GM21528 (cell line): ENCODE data around the gene TMEM131L.
"Not testable (repeated sequence)": the region's sequence is repeated elsewhere in the genome, so short reads cannot be mapped to it uniquely, and the experiment has no call there.

Experiments
- ATAC-seq: cut with Tn5 transposase; IDR thresholded peaks from one replicate; pipeline ENCODE4 v1.9.1; 2021; ENCODE audit warnings: mild to moderate bottlenecking, moderate library complexity; ENCODE audit not compliant: unreplicated experiment, low FRiP score

TMEM131L gene

DNA sequence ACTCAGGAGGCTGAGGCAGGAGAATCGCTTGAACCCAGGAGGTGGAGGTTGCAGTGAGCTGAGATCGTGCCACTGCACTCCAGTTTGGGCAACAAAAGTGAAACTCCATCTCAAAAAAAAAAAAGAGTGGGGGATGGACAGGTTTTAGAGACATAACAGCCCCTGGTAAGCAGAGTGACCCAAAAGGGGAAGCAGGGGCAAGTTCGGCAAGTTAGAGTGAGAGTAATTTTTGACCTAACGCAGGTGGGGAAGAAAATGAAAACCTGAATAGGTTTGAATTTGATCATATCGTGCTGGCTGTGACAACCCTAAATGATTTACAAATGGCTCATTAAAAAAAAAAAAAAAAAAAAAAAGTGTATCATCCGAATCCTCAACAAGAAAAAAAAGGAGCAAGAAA lies 25.7 kb upstream of the TMEM131L start:
- no peak for ATAC-seq

DNA sequence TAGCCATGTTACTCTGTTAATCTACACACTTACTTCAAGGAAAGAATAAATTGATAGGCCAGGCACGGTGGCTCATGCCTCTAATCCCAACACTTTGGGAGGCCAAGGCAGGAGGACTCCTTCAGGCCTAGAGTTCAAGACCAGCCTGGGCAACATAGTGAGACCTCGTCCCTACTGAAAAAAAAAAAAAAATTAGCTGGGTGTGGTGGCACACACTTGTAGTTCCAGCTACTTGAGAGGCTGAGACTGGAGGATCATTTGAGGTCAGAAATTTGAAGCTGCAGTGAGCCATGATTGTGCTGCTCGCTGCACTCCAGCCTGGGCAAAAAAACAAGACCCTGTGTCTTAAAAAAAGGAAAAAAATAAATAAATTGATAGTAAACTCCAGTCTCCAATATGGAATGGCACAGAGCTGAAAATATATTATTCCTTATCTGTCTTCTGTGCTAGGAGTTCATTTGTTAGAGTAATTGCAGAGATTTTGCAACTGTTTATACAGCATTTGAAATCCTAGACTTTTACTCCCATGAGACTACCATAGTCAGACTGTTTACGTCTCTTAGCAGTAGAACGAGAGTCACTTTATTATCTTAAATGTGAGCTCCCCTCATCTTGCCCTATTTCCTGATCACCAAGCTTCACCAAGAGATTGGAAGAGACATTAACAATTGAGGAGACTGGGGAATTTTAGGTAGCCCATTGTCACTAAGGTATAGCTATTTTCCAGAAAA lies 18.8 kb upstream of the TMEM131L start:
- ATAC-seq: no peak

DNA sequence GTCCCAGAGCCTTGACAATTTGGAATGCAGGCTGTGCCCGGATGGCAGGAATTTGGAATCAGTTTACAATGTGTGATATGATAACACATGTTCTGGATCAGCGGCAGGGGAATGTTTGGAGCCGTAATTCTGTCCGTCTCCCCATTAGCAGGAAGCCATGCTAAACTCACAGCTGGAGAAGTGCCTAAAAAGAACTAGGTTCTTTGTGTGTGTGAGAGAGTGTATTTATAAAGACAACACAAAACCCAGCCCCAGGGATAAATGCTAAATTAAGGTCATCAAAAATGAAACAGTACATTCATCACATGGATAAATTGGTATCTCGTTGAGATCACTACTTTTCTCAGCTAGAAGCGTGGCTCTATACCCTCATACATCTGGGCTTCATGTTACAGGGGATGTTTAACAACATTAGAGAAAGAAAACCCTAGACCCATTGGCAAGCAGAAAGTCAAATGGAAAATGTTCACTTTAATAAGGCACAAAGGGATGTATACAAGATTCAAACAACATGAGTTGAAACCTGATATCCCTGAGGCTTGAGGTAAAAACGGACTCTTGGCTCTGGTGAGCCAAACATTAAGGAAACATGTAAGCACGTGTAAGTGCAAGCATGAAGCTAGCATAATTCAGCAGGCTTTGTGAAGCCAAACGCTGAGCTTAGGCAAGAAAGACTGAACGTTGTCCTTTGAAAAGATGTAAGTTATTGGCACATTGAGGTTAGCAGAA lies 18.0 kb upstream of the TMEM131L start:
- ATAC-seq: no peak

DNA sequence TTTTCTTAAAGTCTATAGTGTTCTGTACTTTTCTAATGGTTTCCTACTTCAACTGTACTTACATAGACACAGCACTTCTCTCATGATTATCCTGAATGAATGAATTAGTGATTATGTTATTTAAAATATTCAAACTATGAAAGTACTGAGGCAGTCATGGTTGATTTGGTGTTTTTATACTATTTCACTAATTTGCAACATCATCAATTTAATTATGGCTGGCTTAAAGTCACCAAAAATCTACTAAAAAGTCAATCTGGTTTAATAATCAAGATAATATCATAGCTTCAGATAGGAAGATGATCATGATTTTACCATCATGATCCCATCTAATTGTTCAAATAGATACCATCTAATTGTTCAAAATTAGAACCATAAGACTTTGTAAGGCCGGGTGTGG lies 16.8 kb upstream of the TMEM131L start:
- no peak for ATAC-seq

DNA sequence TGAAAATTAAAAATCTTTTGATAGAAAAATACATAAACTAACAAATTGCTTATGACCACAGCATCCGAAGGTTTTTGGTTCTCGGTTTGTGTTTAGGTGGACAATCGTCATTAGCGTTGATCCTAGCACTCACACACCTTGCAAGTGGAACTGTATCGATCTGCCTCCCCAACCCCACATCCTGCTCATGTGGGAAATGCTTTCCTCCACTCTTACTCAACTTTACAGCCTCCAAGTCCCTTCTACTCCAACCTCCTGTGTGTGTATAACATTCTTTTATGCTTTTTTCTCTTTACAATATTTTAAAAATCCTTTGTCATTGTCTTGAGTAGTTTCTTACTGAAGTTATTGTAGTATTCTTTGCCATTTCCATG lies 15.6 kb upstream of the TMEM131L start:
- ATAC-seq: no peak

DNA sequence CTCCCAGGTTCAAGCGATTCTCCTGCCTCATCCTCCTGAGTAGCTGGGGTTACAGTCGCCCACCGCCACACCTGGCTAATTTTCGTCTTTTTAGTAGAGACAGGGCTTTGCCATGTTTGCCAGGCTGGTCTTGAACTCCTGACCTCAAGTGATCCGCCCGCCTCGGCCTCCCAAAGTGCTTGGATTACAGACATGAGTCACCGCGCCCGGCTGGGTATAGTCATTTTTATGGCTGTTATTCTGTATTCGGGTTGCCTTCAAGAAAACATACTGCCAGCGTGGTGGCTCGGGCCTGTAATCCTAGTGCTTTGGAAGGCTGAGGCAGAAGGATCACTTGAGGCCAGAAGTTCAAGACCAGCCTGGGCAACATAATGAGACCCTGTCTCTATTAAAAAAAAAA lies 15.0 kb upstream of the TMEM131L start:
- ATAC-seq: not testable (repeated sequence)

DNA sequence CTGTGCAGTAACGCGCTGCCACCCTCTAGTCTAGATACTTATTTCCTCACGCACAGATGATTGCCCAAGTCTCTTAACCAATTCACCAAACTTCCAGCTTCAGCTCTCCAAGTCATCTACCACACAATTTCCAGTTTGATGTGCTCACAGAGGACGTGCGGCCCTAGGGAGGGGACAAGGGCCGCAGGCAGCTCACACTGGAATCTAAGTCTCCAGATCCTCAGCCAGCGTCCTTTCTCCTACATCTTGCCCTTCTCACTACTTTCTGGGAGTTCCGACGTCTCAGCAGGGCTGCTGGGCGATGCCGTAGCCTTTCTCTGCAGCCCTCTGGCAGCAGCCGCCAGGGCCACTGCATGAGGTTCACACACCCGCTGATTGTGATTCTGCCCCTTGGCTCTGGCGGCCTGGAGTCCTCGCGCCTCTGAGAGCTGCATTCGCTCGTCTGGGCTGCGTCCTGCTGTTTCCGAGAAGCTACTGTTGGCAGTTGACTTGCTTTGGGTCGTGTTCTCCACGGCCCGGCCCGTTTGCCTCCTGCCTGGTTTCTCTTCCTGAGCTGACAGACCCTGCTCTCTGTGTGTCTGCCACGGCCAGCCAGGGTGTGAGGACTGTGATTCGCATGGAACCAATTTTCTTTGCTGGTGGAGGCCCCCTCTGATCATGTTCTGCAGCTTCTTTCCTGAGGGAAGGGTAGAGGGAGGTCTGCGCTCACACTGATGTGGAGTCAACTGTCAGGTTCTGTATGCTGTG lies 14.1 kb upstream of the TMEM131L start:
- ATAC-seq: no peak

DNA sequence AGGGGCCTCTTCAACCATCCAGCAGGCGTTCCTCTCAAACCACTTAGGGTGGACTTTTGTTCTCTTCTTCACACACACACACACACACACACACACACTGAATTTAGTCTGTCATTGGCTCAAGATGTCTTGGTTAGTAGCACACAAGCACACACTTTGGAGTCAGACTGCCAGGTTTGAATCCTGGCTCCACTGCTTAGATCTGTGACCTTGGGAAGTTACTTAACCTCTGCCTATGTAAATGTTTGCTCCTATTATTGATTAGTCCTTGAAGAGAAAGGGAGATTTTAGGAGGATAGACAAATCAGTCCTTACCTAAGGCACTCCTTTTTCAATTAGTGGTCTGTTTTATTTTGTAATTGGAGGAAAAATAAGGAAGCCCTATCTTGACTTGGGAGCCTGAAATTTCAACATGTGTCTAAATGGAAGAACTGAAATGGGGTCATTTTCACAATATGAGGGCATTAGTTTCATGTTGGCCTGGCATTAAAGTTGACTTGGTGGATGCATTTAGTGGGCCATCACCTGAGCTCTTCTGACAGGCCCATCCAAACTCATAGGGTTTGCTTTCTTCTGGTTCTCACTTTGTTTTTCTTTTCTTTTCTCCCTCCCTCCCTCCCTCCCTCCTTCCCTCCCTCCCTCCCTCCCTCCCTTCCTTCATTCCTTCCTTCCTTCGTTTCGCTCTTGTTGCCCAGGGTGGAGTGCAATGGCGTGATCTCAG lies 13.3 kb upstream of the TMEM131L start:
- ATAC-seq: no peak

DNA sequence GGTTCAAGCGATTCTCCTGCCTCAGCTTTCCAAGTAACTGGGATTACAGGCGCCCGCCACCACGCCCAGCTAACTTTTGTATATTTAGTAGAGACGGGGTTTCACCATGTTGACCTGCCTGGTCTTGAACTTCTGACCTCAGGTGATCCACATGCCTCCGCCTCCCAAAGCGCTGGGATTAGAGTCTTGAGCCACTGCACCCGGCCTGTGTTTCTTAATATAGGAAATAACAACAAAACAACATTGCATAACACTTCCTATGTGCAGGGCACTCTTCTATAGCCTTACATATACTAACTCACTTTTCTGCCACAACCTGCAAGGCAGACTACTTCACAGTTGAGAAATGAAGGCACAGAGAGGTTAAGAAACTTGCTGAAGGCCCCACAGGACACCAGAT lies 12.8 kb upstream of the TMEM131L start:
- ATAC-seq: no peak

DNA sequence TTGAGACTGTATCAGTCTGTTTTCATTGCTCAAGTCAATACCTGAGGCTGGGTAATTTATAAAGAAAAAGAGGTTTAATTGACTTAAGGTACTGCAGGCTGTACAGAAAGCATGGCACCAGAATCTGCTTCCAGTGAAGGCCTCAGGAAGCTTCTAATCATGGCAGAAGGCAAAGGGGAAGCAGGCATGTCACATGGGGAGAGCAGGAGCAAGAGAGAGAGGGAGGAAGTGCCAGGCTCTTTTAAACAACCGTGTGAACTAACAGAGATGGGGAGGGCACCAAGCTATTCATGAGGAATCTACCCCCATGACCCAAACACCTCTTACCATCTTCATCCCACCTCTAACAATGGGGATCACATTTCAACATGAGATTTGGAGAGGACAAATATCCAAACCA lies 7.2 kb upstream of the TMEM131L start:
- no peak for ATAC-seq

DNA sequence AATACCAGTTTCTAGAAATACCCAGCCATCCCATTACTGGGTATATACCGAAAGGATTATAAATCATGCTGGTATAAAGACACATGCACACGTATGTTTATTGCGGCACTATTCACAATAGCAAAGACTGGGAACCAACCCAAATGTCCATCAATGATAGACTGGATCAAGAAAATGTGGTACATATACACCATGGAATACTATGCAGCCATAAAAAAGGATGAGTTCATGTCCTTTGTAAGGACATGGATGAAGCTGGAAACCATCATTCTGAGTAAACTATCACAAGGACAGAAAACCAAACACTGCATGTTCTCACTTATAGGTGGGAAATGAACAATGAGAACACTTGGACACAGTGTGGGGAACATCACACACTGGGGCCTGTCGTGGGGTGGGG lies 4.6 kb upstream of the TMEM131L start:
- ATAC-seq: not testable (repeated sequence)

DNA sequence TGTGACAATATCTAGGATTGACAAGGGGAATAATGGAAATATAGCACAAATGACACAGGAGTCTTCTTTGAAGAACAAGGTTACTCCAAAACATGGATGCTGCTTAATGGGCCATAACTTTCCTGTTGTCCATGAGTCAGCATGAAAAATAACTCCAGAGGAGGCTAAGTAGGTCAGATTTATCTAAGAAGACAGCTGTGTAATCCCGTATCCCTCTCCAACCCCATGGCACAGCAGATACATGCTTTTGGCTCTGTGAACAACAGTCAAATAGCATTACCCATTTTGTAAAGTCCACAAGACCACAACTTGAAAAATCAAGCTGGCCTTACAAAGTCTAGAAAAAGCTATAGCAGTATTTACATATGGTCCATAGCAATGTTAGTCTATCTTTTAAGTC lies 2.1 kb upstream of the TMEM131L start:
- no peak for ATAC-seq

DNA sequence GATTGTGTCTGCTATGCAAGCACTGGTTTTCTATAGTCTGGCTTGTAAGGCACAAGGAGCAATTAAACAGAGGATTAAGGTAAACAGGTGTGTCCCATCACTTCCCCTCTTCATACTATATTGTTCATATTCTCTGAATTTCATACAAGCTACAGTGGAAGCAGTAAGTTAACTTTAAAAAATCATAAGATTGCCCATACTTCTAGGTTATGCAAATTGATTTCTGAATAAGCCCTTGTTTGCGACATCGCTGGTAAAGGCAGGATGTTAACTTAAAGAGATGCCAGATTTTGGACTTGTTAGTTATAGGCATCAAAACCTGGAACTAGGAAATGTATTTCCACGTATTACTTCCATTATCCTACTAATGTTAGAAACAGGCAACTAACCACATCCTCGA lies 1.0 kb upstream of the TMEM131L start:
- ATAC-seq: no peak

DNA sequence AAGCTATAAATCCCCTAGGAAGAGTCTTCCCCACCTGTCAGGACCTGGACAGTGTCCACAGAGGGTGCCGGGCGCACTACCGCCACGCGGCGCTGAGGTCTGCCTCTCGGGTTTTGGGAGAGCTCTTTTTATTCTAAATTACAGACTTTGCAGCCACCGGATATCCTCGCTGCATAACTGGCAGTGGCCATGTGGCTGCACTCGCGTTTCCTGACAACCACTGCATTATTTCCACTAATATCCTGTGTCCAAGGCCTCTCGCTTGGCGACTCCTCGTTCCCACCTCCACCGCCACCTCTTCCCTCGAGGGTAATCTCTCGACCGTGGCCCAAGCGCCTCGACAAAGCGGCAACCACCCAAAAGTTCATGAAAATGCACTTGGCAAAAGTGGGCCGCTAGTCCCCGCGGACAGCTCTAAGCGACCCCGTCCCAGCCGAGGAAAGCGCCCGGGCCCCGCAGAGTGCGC lies 512 bp upstream of the TMEM131L start:
- ATAC-seq: peak; percentile 9

DNA sequence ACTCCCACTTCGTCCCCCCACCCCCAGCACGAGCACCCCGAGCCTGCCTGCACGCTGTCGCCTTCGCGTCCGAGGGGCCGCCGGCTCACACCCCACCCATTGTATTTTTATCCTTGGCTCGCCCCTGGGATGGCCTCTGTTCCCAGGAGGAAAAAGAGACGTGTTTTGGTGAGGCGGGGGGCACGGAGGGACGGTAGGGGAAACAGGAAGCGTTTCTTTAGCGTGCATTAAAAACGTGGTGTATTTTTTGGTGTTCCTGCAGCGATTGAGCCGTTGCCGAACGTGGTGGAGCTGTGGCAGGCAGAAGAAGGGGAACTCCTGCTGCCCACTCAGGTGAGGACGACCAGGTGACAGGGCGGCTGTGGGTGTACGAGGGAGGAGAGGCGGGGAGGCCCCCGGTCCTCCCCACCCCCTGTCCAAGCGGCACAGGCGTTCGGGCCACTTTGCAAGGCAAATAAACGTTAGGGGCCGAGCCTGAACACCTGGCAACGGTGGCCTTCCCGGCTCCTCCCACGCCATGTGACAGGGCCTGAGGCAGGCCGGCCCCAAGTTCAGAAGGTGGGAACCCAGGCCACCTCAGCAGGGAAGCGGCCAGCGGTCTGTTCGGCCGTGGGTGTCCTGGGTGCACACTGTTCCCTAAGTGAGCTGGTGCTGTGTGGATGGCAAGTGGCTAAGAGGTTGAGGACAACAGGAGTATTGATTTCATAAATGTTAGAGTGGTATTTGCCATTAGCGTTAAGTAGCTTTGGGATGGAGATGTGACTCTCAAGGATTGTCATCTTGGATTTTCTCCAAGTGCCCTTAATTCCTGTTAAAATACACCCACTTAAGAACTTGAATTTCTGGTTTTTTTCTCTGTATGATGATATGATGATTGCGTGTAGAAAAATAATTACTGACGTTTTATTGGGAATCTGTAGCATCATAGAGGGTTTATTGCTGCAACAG lies 1.1 kb downstream of the TMEM131L start:
- ATAC-seq: peak; percentile 54

DNA sequence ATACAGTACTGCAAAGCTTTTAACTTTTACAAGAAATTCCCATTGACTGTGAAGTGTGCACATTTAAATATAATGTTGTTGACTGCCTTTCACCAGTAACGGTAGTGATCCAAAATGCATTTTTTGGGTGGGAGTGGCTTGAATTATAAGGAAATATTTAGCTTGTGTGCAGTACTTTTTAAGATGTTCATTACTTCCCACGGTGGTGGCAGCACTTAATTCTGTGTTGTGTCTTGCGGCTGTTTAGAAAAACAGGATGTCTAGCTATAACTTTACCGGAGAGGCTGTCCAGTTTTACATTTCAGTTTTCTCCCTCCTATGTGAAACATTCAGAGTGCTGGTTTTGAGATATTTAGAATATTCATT lies 1.7 kb downstream of the TMEM131L start:
- ATAC-seq: no peak

DNA sequence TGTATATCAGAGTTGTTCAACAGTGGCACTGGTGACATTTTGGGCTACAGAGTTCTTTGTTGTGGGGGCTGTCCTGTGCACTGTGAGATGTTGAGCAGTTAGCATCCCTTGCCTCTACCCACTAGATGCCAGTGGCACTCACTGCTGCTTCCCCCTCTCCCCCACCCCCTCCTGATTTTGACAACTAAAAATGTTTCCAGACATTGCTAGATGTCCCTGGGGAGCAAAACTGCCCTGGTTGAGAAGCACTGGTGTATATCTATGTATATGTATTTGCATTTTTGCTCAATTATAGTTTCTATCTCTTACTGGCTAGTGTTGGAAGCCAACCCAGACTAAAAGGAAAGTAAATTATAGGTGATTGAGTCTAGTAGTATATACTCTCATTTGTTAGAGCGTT lies 2.4 kb downstream of the TMEM131L start:
- ATAC-seq: peak; percentile 22

DNA sequence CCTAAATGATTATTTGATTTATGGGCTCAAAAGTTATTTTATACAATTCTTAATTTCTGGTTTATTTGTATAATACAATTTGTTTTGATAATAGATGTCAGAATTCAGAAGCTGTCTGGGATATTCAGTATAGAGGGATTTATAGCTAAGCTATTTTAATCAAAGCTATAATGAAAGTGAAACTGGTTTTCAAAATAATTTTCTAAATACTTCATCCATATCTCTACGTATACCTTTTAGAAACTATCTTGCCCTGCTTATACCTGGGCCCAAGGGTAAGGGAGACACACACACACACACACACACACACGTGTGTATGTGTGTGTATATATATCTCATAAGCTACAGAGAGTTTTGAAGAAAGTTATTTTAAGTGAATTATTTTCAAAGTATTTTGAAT lies 2.9 kb downstream of the TMEM131L start:
- ATAC-seq: no peak

DNA sequence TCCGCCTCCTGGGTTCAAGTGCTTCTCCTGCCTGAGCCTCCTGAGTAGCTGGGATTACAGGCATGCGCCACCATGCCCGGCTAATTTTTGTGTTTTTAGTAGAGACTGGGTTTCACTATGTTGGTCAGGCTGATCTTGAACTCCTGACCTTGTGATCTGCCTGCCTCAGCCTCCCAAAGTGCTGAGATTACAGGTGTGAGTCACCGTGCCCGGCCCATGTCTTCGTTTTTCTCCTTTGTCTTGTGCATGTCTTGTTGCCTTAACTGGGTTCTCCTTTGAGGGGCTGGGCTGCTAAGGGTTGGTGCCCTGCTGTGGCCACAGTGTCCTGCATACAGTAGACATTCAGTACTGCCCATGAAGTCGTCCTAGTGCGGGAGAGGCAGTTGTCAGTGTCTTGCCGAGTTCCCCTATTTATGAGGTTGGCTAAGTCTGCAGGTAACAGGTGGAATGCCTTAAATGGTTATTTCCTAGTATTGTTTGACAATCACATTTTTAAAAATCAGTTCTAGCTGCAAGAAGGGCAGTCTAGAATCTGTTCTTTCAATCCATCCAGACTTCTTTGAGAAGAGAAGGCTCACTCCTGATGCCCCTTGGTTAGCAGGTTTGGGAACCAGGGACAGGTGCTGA lies 5.0 kb downstream of the TMEM131L start:
- ATAC-seq: not testable (repeated sequence)
